Epidermal melanocyte (primary cell): Measurements from ENCODE around the gene POLD2.
A peak's percentile ranks its signal among the peaks of the same experiment; 100 is the strongest.

Experiments used
- DNase-seq: peaks from one replicate; pipeline ENCODE4 v3.0.0; 2011; ENCODE audit warnings: low spot score; ENCODE audit not compliant: insufficient read length

The POLD2 gene

GRCh38 chr7:44114586-44115310 is 8.6 kb downstream of the POLD2 start:
- no peak for DNase-seq

GRCh38 chr7:44113764-44114354 is 9.5 kb downstream of the POLD2 start:
- peak; percentile 11 for DNase-seq

- peak; percentile 13 for DNase-seq
These were observed 10.2 kb downstream of the POLD2 start for GRCh38 chr7:44112997-44113763.

- DNase-seq, result peak; percentile 15
These were observed 10.9 kb downstream of the POLD2 start for GRCh38 chr7:44112231-44112996.

DNA sequence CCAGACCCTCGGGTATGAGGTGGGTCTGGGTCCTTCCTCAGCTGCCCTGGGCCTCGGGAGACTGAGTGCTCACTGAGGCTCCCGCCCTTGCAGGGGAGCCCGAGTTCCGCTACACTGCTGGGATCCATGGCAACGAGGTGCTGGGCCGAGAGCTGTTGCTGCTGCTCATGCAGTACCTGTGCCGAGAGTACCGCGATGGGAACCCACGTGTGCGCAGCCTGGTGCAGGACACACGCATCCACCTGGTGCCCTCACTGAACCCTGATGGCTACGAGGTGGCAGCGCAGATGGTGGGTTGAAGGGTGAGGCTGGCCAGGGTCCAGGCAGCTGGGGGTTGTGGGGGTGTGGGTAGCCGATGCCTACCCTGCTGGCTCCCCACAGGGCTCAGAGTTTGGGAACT is 11.6 kb downstream of the POLD2 start:
- DNase-seq, result no peak

- DNase-seq, result peak; percentile 12
These were observed 12.4 kb downstream of the POLD2 start for GRCh38 chr7:44110719-44111635.

- no peak for DNase-seq
These were observed 13.4 kb downstream of the POLD2 start for GRCh38 chr7:44109991-44110390.

- DNase-seq, result no peak
These were observed 14.3 kb downstream of the POLD2 start for GRCh38 chr7:44108768-44109750.

DNA sequence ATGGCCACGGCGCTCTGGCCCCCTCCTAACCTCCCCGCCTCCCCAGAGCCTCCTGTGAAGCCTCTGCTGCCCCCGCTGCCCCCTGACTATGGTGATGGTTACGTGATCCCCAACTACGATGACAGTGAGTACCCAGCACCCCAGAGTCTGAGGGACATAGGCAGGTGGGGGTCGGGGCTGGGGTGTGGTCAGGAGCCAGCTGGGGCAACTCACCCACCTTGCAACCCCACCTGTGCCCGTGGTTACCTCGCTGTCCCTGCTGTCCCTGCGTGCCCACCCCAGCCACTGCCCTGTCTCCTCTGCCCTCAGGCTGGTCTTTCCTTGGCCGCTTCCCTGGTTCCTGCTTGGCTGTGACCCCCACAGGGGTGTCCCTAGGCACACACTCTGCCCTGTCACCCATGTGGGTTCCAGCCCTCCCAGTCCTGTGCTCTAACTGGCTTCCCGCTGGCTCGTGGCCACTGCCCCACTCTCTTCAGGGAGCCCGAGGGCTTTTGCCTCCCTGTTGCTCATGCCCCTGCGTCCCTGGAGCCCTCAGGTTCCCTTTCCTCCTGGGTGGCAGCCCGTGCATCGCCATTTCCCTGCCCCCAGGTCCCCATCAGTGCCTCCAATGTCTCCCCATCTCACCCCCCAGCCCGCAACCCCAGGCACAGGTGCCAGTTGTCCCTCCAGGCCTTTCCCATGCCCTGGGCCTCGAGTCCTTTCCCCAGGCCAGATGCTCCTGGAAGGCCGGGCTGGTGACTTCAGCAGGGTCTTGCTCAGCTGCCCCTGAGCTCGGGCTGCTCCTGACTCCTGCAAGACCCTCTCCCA is 15.2 kb downstream of the POLD2 start:
- DNase-seq, result no peak

DNA sequence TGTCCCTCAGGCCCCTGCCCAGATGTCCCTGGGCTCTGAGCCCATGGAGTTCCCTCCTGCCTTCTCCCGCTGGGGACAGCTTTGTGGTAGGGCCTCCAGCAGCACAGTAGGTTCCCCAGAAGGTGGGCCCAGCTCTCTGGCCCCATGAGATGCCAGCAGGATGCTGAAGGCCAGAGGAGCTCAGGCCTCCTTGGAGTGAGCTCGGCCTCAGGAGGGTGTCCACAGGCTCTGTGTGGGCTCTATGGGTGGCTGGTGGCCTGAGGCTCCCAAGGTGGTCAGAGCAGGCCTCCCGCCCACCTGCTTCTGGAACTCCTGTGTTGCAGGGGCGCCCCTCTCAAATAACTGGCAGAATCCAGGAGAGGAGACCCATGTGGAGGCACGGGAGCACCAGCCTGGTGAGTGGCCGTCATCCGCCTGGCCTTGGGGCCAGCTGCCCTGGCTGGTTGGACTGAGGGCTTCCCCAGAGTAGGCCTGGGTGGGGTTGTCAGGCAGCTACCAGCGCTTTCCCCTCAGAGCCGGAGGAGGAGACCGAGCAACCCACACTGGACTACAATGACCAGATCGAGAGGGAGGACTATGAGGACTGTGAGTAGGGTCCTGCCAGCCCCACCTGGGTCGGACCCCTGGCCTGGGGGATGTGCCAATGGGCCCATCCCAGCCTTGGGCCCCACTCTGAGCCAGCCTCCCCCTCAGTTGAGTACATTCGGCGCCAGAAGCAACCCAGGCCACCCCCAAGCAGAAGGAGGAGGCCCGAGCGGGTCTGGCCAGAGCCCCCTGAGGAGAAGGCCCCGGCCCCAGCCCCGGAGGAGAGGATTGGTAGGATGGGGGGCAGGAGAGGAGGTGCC is 16.0 kb downstream of the POLD2 start:
- DNase-seq, result no peak

DNA sequence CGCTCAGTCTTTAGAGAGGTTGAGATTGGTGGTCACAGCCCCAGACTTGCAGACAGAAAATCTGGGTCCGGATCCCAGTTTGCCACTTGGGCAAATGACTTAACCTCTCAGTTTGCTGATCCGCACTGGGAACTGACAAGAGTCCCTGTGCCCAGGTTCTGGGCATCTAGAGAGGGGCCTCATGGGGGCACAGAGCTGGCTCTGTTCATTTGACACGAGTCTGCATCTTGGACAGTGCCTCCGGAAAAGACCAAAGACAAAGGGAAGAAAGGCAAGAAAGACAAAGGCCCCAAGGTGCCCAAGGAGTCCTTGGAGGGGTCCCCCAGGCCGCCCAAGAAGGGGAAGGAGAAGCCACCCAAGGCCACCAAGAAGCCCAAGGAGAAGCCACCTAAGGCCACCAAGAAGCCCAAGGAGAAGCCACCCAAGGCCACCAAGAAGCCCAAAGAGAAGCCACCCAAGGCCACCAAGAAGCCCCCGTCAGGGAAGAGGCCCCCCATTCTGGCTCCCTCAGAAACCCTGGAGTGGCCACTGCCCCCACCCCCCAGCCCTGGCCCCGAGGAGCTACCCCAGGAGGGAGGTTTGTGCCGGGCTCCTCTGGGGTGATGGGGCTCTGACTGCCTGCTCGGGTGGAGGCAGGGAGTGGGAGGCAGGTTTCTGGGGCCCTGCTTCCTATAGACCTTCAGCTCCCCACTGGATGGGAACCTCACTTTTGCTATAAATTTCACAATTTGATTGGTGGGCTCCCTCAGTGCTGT is 16.9 kb downstream of the POLD2 start:
- DNase-seq, result no peak

DNA sequence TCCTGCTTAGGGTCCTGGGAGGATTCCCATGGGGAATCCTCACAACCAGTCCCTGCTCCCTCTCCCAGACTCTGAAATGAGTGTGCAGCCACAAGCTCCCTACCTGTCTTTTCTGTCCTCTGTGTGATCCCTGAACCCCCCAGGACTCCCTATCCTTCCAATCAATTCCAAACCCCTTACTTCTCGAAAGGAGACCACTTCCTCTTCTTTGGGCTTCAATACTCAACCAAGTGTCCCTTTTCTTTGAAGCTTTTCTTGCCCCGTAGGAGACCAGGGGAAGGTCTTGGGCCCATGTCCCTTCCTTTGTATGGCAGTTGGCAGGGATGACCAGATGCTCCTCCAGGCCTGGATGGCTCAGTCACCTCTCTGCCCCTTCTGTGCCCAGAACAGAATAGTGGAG is 17.5 kb downstream of the POLD2 start:
- DNase-seq, result no peak

DNA sequence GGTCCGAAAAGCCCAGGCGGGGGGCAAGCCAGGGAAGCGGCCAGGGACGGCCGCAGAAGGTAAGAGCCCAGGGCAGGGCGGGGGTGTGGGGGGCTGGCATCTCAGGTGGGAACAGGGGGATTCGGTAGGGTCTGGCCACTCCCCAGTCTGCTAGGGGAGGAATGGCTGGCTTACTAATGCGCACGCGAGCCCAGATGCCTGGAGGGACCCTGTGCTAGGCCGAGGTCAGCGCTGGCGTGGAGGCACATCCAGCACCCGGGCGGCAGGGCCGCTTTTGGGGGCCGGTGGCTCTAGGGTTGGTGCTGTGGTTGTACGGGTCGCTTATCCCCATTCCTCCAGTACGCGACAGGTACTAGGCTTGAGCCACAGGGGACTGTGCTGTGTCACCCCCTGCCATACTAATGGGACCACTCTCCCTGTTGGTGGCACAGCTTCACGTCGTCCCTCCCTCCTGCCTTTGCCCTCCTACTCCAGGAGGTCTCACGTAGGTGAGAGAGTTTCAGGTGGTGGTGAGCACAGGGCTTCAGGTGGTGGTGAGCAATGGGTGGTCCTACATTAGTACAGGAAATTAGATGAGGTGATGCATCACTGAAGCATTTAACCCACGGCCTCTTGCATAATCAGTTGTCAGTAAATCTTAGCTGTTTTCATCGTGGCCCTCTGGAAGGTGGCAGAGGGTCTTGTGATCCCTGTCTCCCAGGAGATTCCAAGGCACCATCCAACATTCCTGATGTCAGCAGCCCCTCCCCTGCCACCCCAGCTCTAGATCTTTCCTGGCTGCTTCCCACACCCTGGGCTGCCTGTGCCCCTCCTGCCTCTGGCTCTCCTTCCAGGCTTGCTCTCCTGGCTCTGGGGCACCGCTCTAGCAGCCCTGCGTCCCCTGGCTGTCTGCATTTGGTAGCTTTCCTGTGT is 18.2 kb downstream of the POLD2 start:
- peak; percentile 50 for DNase-seq

- peak; percentile 62 for DNase-seq
These were observed 19.2 kb downstream of the POLD2 start, which contains the start of gene AEBP1 for GRCh38 chr7:44103923-44104859. Gene AEBP1 (plus strand): TSS chr7:44104345. CDS start chr7:44104666, 321 bp downstream.

- no peak for DNase-seq
These were observed 19.8 kb downstream of the POLD2 start for GRCh38 chr7:44103566-44103922.
